GM18519 (cell line): Measurements from ENCODE around the gene BIRC7.
"Not testable (repeated sequence)": the region's sequence is repeated elsewhere in the genome, so short reads cannot be mapped to it uniquely, and the experiment has no call there.

Experiments
- ATAC-seq: cut with Tn5 transposase; IDR thresholded peaks from one replicate; pipeline ENCODE4 v1.9.1; 2021; ENCODE audit warnings: mild to moderate bottlenecking, moderate library complexity; ENCODE audit not compliant: unreplicated experiment, low FRiP score

BIRC7 gene

GRCh38 chr20:63243604-63244247 is 8.0 kb downstream of the BIRC7 start:
- ATAC-seq: no peak

GRCh38 chr20:63244468-63244867 is 8.8 kb downstream of the BIRC7 start:
- no peak for ATAC-seq

- no peak for ATAC-seq
Measured at GRCh38 chr20:63246490-63247288, 11.0 kb downstream of the BIRC7 start.

- no peak for ATAC-seq
Measured at GRCh38 chr20:63247671-63248228, 12.0 kb downstream of the BIRC7 start.

- no peak for ATAC-seq
Measured at GRCh38 chr20:63248835-63249591, 13.3 kb downstream of the BIRC7 start.

- no peak for ATAC-seq
Measured at GRCh38 chr20:63249891-63250290, 14.2 kb downstream of the BIRC7 start.

- ATAC-seq: not testable (repeated sequence)
Measured at GRCh38 chr20:63251350-63251749, 15.6 kb downstream of the BIRC7 start.

GRCh38 chr20:63252284-63252711 is 16.6 kb downstream of the BIRC7 start:
- ATAC-seq: no peak

- no peak for ATAC-seq
Measured at GRCh38 chr20:63253065-63253437, 17.3 kb downstream of the BIRC7 start.

- no peak for ATAC-seq
Measured at GRCh38 chr20:63253438-63254231, 17.9 kb downstream of the BIRC7 start.

- ATAC-seq: no peak
Measured at GRCh38 chr20:63254232-63254605, 18.5 kb downstream of the BIRC7 start, which contains the start of gene NKAIN4. NKAIN4 (minus strand) TSS chr20:63254463; CDS start chr20:63254450, 13 bp downstream.

- ATAC-seq: no peak
Measured at GRCh38 chr20:63254606-63255384, 19.1 kb downstream of the BIRC7 start.

- no peak for ATAC-seq
Measured at GRCh38 chr20:63255931-63256704, 20.4 kb downstream of the BIRC7 start.

GRCh38 chr20:63256954-63257353 is 21.2 kb downstream of the BIRC7 start:
- ATAC-seq: no peak

GRCh38 chr20:63257629-63258028 is 21.9 kb downstream of the BIRC7 start:
- no peak for ATAC-seq

- no peak for ATAC-seq
Measured at GRCh38 chr20:63258781-63259180, 23.1 kb downstream of the BIRC7 start.

- no peak for ATAC-seq
Measured at GRCh38 chr20:63259734-63260460, 24.2 kb downstream of the BIRC7 start.

- no peak for ATAC-seq
Measured at GRCh38 chr20:63260521-63260920, 24.8 kb downstream of the BIRC7 start.
